ENCODE results near the gene FGFRL1. TPM values are rescaled to one million over a fixed set of nuclear protein-coding genes. Genes with fewer than 3 reads are reported as not detected.

The FGFRL1 gene
- total and polyA plus RNA-seq, 2 donors (not counting 1 experiment from before 2014, with no cell fraction given), result 6.1 to 10.0 TPM

DNA sequence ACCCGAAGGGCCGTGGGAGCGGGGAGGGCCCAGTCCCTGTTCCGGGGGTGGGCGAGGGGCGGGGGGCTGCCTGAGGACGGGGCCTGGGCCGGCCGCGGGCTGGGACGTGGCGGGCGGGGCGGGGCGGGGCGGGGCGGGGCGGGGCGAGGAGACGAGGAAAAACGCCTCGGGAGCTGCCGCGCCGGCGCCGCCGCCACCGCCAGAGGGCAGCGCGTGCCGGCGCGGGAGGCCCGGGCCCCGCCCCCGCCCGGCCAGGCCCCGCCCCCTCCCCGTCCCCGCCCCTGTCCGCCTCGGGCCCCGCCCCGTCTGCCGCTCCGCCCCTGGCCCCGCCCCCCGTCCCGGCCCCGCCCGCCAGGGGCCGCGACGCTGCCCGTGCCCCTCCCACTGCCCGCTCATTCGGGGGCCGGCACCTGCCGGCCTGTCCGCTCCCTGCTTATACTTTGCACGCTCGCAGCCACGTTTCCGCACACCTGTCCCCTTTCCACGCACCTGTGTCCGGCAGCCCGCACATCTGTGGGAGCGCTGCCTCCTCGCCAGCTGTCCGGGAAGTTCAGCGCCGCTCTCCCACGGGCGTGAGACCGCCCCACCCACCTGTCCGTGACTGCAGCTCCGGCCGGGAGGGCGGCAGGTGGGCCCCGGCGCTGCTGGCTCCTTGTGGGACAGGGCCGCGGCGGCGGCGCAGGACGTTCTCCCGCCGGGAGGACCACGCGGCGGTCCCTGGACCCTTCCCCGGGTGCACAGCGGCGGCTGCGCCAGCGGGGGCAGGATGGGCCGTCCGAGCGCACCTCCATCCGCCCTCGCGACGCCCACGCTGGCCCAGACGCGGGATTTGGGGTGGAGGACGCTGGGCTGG is 1.7 kb upstream of the FGFRL1 start:
- Histone ChIP-seq H3K79me2 (ENCODE audit: control insufficient read depth, insufficient read depth, low read length) (no peaks in the 10 kb centered on the region), H3K9me3 (ENCODE audit: control insufficient read depth, insufficient read depth, low read depth, low read length) (no peaks in the 10 kb centered on the region)
- DNase-seq (ENCODE audit: low read depth in 2 of 2), result peak; percentile 23 to 51

DNA sequence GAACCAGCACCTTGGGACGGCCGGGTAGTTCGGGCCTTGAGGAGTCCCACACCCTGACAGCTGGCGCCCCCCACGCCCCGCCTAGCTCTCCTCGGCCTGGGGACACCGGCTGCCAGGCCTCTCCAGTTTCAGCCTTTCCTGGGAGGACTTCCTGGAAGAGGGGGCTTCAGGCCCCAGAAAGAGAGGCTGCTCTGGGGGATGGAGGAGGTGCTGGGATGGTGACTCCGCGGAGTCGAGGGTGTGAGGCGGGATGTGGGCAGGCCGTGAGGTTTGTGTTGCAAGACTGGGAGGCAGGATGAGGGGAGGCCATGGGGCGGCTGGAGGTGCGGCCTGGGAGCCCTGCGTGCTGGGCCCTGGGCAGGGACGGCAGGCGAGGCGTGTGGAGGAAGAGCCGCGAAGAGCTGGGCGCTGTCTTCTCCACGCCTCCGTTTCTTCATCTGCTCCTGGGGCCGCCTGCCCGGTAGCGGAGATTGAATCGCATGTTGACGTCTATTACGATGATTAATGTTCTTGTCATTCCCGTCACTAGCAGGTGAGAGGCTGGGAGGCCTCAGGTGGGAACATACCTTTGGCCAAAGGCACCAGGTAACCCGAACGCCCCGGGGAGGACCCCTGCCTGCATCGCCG is 918 bp upstream of the FGFRL1 start:
- Histone ChIP-seq H3K4me1 (ENCODE audit: control insufficient read depth, extremely low read depth, insufficient read depth, low read length) (peaks cover 3% of the 10 kb centered on the region), H3K4me2 (ENCODE audit: extremely low read depth, insufficient read depth, low read length) (peak overlapping the region; percentile 78), H4K20me1 (ENCODE audit: control insufficient read depth, extremely low read depth, insufficient read depth, low read length) (no peaks in the 10 kb centered on the region), H3K79me2 (ENCODE audit: control insufficient read depth, insufficient read depth, low read length) (no peaks in the 10 kb centered on the region), H3K36me3 (ENCODE audit: control insufficient read depth, insufficient read depth, low read length) (no peaks in the 10 kb centered on the region), H2AFZ (ENCODE audit: low read length) (peak overlapping the region; percentile 10), H3K27ac (ENCODE audit: insufficient read depth, low read length) (no peak overlapping the region), H3K9me3 (ENCODE audit: control insufficient read depth, insufficient read depth, low read depth, low read length) (no peaks in the 10 kb centered on the region), H3K4me3 (replicated peaks in 1 of 4; ENCODE audit: control extremely low read depth in 1 of 4, insufficient read depth in 1 of 4, low read depth in 3 of 4, low read length in 4 of 4) (peak overlapping the region in 2 of 4 experiments; percentile 28 to 52), H3K9ac (ENCODE audit: insufficient read depth, low read length) (no peak overlapping the region), H3K27me3 (ENCODE audit: control insufficient read depth, insufficient read depth, low read length) (peaks cover 17% of the 10 kb centered on the region)
- TF ChIP-seq EZH2 (IDR thresholded peaks at IDR 0.05; ENCODE audit: low read length, missing control alignments), result no peak
- TF ChIP-seq, protein P1, sequence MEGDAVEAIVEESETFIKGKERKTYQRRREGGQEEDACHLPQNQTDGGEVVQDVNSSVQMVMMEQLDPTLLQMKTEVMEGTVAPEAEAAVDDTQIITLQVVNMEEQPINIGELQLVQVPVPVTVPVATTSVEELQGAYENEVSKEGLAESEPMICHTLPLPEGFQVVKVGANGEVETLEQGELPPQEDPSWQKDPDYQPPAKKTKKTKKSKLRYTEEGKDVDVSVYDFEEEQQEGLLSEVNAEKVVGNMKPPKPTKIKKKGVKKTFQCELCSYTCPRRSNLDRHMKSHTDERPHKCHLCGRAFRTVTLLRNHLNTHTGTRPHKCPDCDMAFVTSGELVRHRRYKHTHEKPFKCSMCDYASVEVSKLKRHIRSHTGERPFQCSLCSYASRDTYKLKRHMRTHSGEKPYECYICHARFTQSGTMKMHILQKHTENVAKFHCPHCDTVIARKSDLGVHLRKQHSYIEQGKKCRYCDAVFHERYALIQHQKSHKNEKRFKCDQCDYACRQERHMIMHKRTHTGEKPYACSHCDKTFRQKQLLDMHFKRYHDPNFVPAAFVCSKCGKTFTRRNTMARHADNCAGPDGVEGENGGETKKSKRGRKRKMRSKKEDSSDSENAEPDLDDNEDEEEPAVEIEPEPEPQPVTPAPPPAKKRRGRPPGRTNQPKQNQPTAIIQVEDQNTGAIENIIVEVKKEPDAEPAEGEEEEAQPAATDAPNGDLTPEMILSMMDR (conservative IDR thresholded peaks at IDR 0.05 in 1 of 2, IDR thresholded peaks at IDR 0.05 in 1 of 2; ENCODE audit: low read depth in 1 of 2, low read length in 2 of 2), result no peak
- DNase-seq (ENCODE audit: low read depth in 2 of 2), result peak; percentile 72 to 83

More for the DNA sequence above, 1.7 kb upstream of the FGFRL1 start:
- Histone ChIP-seq H3K27me3 (ENCODE audit: control insufficient read depth, insufficient read depth, low read length) (peaks cover 17% of the 10 kb centered on the region), H3K36me3 (ENCODE audit: control insufficient read depth, insufficient read depth, low read length) (no peaks in the 10 kb centered on the region), H4K20me1 (ENCODE audit: control insufficient read depth, extremely low read depth, insufficient read depth, low read length) (no peaks in the 10 kb centered on the region), H3K27ac (ENCODE audit: insufficient read depth, low read length) (no peak overlapping the region), H2AFZ (ENCODE audit: low read length) (peak overlapping the region; percentile 77), H3K9ac (ENCODE audit: insufficient read depth, low read length) (peak overlapping the region; percentile 42), H3K4me1 (ENCODE audit: control insufficient read depth, extremely low read depth, insufficient read depth, low read length) (peaks cover 3% of the 10 kb centered on the region), H3K4me2 (ENCODE audit: extremely low read depth, insufficient read depth, low read length) (peak overlapping the region; percentile 98), H3K4me3 (replicated peaks in 1 of 4; ENCODE audit: control extremely low read depth in 1 of 4, insufficient read depth in 1 of 4, low read depth in 3 of 4, low read length in 4 of 4) (peak overlapping the region; percentile 48 to 70 (median 62))
- TF ChIP-seq, protein P1 (conservative IDR thresholded peaks at IDR 0.05 in 1 of 2, IDR thresholded peaks at IDR 0.05 in 1 of 2; ENCODE audit: low read depth in 1 of 2, low read length in 2 of 2), result peak in 1 of 2 donors; percentile 7
- TF ChIP-seq EZH2 (IDR thresholded peaks at IDR 0.05; ENCODE audit: low read length, missing control alignments), result no peak

DNA sequence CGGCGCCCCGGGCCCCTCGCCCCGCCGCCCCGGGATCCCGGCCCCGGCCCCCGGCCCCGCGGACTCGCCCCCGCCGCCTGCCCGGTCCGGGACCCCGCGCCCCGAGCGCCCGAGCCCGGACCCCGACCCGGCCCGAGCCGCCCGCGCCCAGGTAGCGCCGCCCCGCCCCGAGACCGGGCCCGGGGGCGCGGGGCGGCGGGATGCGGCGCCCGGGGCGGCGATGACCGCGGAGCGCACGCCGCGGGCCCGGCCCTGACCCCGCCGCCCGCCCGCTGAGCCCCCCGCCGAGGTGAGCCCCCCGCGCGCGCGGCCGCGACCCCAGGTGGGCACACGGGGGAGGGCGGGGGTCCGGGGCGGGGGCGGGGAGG is 224 bp downstream of the FGFRL1 start:
- no peak overlapping the region for H3K4me3 ChIP-seq (replicated peaks in 1 of 4; ENCODE audit: control extremely low read depth in 1 of 4, insufficient read depth in 1 of 4, low read depth in 3 of 4, low read length in 4 of 4)
- no peaks in the 10 kb centered on the region for H3K79me2 ChIP-seq (ENCODE audit: control insufficient read depth, insufficient read depth, low read length)
- H3K36me3 ChIP-seq (ENCODE audit: control insufficient read depth, insufficient read depth, low read length), result no peaks in the 10 kb centered on the region
- no peak overlapping the region for H3K27ac ChIP-seq (ENCODE audit: insufficient read depth, low read length)
- H3K4me2 ChIP-seq (ENCODE audit: extremely low read depth, insufficient read depth, low read length), result no peak overlapping the region
- peaks cover 3% of the 10 kb centered on the region for H3K4me1 ChIP-seq (ENCODE audit: control insufficient read depth, extremely low read depth, insufficient read depth, low read length)
- no peaks in the 10 kb centered on the region for H4K20me1 ChIP-seq (ENCODE audit: control insufficient read depth, extremely low read depth, insufficient read depth, low read length)
- no peak overlapping the region for H2AFZ ChIP-seq (ENCODE audit: low read length)
- H3K9me3 ChIP-seq (ENCODE audit: control insufficient read depth, insufficient read depth, low read depth, low read length), result no peaks in the 10 kb centered on the region
- no peak overlapping the region for H3K9ac ChIP-seq (ENCODE audit: insufficient read depth, low read length)
- TF ChIP-seq, protein P1 (conservative IDR thresholded peaks at IDR 0.05 in 1 of 2, IDR thresholded peaks at IDR 0.05 in 1 of 2; ENCODE audit: low read depth in 1 of 2, low read length in 2 of 2), result no peak
- no peak for TF ChIP-seq EZH2 (IDR thresholded peaks at IDR 0.05; ENCODE audit: low read length, missing control alignments)
- H3K27me3 ChIP-seq (ENCODE audit: control insufficient read depth, insufficient read depth, low read length), result peaks cover 12% of the 10 kb centered on the region
- DNase-seq (ENCODE audit: low read depth in 2 of 2), result no peak

Measured in fibroblast of lung (primary cell).